HEK293T (cell line): Measurements from ENCODE around the gene BAK1.

ENCODE experiments used
- ARNT ChIP-seq: fragments of 450-650 bp; IDR thresholded peaks from 2 replicates; pipeline ENCODE4 v1.6.1; 2017; ENCODE audit warnings: mild to moderate bottlenecking
- ELF4 ChIP-seq: fragments of 450-650 bp; IDR thresholded peaks from 2 replicates; pipeline ENCODE4 v1.6.1; 2017; ENCODE audit warnings: antibody characterized with exemption
- FOXA1 ChIP-seq: fragments of 450-650 bp; IDR thresholded peaks from 2 replicates; pipeline ENCODE4 v1.6.1; 2016; ENCODE audit warnings: mild to moderate bottlenecking
- FOXK2 ChIP-seq: fragments of 450-650 bp; IDR thresholded peaks from 2 replicates; pipeline ENCODE4 v1.6.1; 2016; ENCODE audit warnings: mild to moderate bottlenecking
- FOXM1 ChIP-seq: fragments of 450-650 bp; IDR thresholded peaks from 2 replicates; pipeline ENCODE4 v1.6.1; 2017; ENCODE audit warnings: mild to moderate bottlenecking, borderline replicate concordance
- HDGF ChIP-seq: fragments of 450-650 bp; IDR thresholded peaks from 2 replicates; pipeline ENCODE4 v1.6.1; 2017; ENCODE audit warnings: antibody characterized with exemption, borderline replicate concordance
- L3MBTL2 ChIP-seq: fragments of 450-650 bp; conservative IDR thresholded peaks from 2 replicates; pipeline ENCODE4 v1.6.1; 2016; ENCODE audit warnings: mild to moderate bottlenecking
- LEF1 ChIP-seq: fragments of 450-650 bp; IDR thresholded peaks from 2 replicates; pipeline ENCODE4 v1.6.1; 2017; ENCODE audit warnings: mild to moderate bottlenecking, borderline replicate concordance
- NFRKB ChIP-seq: fragments of 450-650 bp; IDR thresholded peaks from 2 replicates; pipeline ENCODE4 v1.6.1; 2016; ENCODE audit warnings: mild to moderate bottlenecking, moderate library complexity
- SP1 ChIP-seq: fragments of 450-650 bp; IDR thresholded peaks from 2 replicates; pipeline ENCODE4 v1.6.1; 2017
- SUZ12 ChIP-seq: fragments of 450-650 bp; IDR thresholded peaks from 2 replicates; pipeline ENCODE4 v1.6.1; 2016; ENCODE audit warnings: mild to moderate bottlenecking
- TARDBP ChIP-seq: fragments of 450-650 bp; IDR thresholded peaks from 2 replicates; pipeline ENCODE4 v1.6.1; 2016

DNA sequence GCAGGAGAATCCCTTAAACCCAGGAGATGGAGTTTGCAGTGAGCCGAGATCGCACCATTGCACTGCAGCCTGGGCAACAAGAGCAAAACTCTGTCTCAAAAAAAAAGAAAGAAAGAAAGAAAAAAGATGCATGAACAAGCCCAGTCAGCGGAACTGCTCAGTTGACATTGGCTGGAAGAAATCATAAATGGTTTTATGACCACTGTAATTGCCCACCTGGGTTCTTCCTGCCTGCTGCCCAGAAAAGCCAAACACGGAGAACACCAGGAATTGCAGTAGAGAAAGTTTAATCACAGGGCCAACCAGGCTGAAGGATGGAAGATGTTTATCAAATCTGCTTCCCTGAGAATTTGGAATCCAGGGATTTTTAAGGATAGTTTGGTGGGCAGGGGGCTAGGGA, 22.7 kb downstream of the BAK1 start:
- TF ChIP-seq L3MBTL2: no peak
- no peak for TF ChIP-seq FOXM1
- no peak for TF ChIP-seq HDGF
- TF ChIP-seq SUZ12: no peak
- TF ChIP-seq ARNT: no peak
- TF ChIP-seq FOXA1: no peak
- no peak for TF ChIP-seq ELF4
- TF ChIP-seq FOXK2: no peak
- TF ChIP-seq SP1: no peak
- no peak for TF ChIP-seq NFRKB
- no peak for TF ChIP-seq LEF1
- TF ChIP-seq TARDBP: no peak
